ENCODE data around the gene TSC22D2. TPM values are rescaled to one million over a fixed set of nuclear protein-coding genes. Genes with fewer than 3 reads are reported as not detected.

TSC22D2 gene
- total RNA-seq, 1 donor, result 44.6 TPM

GRCh38 chr3:150399060-150399459 lies 9.0 kb upstream of the TSC22D2 start:
- Histone ChIP-seq H3K4me3 (ENCODE audit: low read length) (no peak overlapping the region), H3K27me3 (ENCODE audit: insufficient read depth, low read length) (no peaks in the 10 kb centered on the region), H3K9me3 (ENCODE audit: low read depth, low read length) (no peaks in the 10 kb centered on the region), H3K4me1 (ENCODE audit: insufficient read depth, low read length) (no peaks in the 10 kb centered on the region)

DNA sequence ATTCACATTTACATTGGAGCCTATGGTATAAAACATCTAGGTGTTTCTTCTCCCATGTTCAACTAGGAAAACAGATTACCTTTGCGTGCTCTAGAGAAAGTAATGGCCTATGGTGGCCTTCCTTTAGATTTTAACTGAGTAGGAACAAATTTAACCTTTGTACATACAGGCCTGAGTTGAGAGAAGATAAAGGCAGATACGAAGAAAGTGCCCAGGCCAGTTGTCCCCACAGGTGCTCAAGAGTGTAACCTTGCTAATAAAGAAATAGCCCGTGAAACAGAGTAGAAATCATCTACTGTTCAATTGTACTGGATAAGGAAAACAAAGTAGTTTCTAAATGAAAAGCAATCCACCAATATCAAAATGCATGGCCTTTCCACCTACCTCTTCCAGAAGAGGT lies 6.8 kb upstream of the TSC22D2 start:
- Histone ChIP-seq H3K4me1 (ENCODE audit: insufficient read depth, low read length) (no peaks in the 10 kb centered on the region), H3K9me3 (ENCODE audit: low read depth, low read length) (no peaks in the 10 kb centered on the region), H3K4me3 (ENCODE audit: low read length) (no peak overlapping the region), H3K27me3 (ENCODE audit: insufficient read depth, low read length) (no peaks in the 10 kb centered on the region)

DNA sequence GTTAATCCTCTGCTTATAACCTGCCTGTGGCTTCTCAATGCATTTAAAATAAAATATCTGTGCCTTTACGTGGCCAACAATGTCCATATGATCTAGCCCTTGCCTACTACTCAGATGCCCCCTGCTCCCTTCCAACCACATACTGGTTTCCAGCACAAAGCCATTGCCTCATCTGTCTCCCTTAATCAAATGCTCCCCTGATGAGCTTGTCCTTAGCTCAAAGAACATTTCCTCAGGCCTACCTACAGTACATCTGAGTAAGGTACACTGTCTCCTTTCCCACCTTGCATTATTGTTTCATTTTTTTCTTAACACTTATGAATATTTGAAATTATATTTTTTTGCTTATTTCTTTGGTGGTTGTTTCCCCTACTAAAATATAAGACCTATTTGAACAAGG lies 5.9 kb upstream of the TSC22D2 start:
- peaks cover 3% of the 10 kb centered on the region for H3K4me1 ChIP-seq (ENCODE audit: insufficient read depth, low read length)
- H3K9me3 ChIP-seq (ENCODE audit: low read depth, low read length), result no peaks in the 10 kb centered on the region
- no peaks in the 10 kb centered on the region for H3K27me3 ChIP-seq (ENCODE audit: insufficient read depth, low read length)

DNA sequence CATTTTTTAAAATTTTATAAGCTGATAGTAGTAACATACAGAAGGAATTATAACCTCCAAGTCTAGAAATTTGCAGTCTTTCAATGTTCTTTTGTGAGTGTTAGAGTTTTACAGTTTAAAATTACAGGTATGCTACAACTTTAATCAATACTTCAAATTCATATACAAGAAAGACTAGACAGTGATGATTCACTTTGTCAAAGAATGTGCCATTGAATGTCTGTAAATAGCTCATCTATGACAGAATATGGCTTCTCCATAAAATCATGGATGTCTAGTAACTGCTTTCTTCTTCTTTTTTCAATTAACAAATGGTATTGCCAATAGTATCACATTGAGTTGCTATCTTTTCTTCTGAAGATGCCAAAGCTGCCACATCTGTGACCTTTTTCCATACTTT lies 4.1 kb upstream of the TSC22D2 start:
- Histone ChIP-seq H3K27me3 (ENCODE audit: insufficient read depth, low read length) (no peaks in the 10 kb centered on the region), H3K9me3 (ENCODE audit: low read depth, low read length) (no peaks in the 10 kb centered on the region), H3K4me3 (ENCODE audit: low read length) (no peak overlapping the region), H3K4me1 (ENCODE audit: insufficient read depth, low read length) (peaks cover 7% of the 10 kb centered on the region)

More for the DNA sequence above, 5.9 kb upstream of the TSC22D2 start:
- no peak overlapping the region for H3K4me3 ChIP-seq (ENCODE audit: low read length)

DNA sequence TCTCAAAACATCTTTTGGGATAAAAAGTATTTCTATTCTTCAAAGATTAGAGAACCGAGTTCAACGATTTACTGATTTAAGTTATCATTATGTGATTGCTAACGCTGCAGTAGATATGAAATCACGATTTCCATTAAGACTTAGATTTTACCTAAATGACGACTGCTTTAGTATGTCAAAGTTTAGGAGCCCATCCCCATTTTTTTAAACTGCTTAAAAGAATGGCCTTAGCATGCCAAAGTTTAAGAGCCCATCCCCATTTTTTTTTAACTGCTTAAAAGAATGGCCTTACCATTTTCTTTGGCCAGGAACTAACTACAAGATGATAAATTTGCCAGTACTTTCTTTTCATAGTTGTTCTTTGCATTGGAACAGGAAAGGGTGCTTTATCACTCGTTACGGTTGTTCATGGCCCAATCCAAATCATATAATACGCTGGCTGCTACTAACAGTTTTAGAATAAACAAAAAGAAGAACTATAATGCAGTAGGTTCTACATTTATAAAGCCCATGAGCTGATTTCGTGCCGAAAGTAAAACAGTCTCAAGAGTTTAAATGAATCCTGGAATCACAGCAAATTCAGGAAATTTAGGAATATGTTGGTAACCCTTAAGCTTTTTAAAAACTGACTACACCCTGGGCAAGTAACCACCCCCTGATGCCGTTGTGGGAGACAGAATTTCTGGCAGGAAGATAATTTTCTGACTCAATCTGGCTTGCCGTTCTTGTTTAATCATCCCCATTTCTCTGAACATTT lies 869 bp upstream of the TSC22D2 start:
- peaks cover 18% of the 10 kb centered on the region for H3K4me1 ChIP-seq (ENCODE audit: insufficient read depth, low read length)
- H3K27me3 ChIP-seq (ENCODE audit: insufficient read depth, low read length), result no peaks in the 10 kb centered on the region
- no peaks in the 10 kb centered on the region for H3K9me3 ChIP-seq (ENCODE audit: low read depth, low read length)
- peak overlapping the region; percentile 58 for H3K4me3 ChIP-seq (ENCODE audit: low read length)

DNA sequence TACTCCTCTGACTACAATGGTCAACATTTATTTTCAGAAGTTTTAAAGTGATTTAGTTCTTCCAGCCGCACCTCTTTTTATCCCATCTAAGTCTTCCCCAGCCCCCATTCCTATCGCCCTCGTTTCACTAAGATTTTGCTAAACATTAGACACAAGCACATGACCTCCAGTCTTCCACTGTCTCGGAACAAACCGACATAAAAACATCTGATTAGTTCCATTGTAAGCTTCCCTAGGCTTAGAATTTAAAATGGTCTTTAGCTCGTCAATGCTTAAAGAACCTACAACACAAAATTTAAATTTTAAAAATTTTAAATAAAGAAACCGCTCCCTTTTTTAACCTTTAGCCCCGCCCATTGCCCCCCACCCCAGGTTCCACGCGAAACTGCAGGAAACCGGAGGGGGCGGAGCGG lies 284 bp upstream of the TSC22D2 start:
- no peaks in the 10 kb centered on the region for H3K27me3 ChIP-seq (ENCODE audit: insufficient read depth, low read length)
- no peaks in the 10 kb centered on the region for H3K9me3 ChIP-seq (ENCODE audit: low read depth, low read length)
- peak overlapping the region; percentile 58 for H3K4me3 ChIP-seq (ENCODE audit: low read length)
- peaks cover 22% of the 10 kb centered on the region for H3K4me1 ChIP-seq (ENCODE audit: insufficient read depth, low read length)

DNA sequence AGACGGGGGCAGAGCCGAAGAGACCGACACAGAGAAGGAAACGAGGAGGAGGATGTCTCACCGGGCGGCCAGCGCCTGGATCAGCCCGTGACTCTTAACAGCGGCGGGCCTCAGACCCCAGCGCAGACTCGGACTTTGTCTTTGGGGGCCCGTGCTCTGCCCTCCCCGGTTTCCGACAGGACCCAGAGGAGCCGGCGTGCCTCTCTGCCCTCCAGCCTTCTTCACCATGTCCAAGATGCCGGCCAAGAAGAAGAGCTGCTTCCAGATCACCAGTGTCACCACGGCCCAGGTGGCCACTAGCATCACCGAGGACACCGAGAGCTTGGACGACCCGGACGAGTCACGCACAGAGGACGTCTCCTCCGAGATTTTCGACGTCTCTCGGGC lies 1.0 kb downstream of the TSC22D2 start:
- peak overlapping the region; percentile 58 for H3K4me3 ChIP-seq (ENCODE audit: low read length)
- peaks cover 26% of the 10 kb centered on the region for H3K4me1 ChIP-seq (ENCODE audit: insufficient read depth, low read length)
- no peaks in the 10 kb centered on the region for H3K27me3 ChIP-seq (ENCODE audit: insufficient read depth, low read length)
- H3K9me3 ChIP-seq (ENCODE audit: low read depth, low read length), result no peaks in the 10 kb centered on the region

- H3K4me1 ChIP-seq (ENCODE audit: insufficient read depth, low read length), result peaks cover 26% of the 10 kb centered on the region
- H3K4me3 ChIP-seq (ENCODE audit: low read length), result peak overlapping the region; percentile 58
- H3K27me3 ChIP-seq (ENCODE audit: insufficient read depth, low read length), result no peaks in the 10 kb centered on the region
- H3K9me3 ChIP-seq (ENCODE audit: low read depth, low read length), result no peaks in the 10 kb centered on the region
Measured at GRCh38 chr3:150409512-150410310, 1.6 kb downstream of the TSC22D2 start.

DNA sequence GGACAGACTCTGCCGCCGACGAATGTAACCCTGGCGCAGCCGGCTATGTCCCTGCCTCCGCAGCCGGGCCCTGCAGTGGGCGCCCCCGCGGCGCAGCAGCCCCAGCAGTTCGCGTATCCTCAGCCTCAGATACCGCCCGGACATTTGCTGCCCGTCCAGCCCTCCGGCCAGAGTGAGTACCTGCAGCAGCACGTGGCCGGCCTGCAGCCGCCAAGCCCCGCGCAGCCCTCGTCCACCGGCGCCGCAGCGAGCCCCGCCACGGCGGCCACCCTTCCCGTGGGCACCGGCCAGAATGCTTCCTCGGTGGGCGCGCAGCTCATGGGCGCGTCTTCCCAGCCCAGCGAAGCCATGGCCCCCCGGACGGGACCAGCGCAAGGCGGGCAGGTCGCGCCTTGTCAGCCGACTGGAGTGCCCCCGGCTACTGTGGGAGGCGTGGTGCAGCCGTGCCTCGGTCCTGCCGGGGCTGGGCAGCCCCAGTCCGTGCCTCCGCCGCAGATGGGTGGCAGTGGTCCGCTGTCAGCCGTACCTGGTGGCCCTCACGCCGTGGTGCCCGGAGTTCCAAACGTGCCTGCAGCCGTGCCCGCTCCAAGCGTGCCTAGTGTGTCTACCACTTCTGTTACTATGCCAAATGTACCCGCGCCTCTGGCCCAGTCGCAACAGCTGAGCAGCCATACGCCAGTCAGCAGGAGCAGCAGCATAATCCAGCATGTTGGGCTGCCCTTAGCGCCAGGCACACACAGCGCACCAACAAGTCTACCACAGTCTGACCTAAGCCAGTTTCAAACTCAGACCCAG lies 2.4 kb downstream of the TSC22D2 start:
- Histone ChIP-seq H3K27me3 (ENCODE audit: insufficient read depth, low read length) (no peaks in the 10 kb centered on the region), H3K4me3 (ENCODE audit: low read length) (peak overlapping the region; percentile 58), H3K4me1 (ENCODE audit: insufficient read depth, low read length) (peaks cover 28% of the 10 kb centered on the region), H3K9me3 (ENCODE audit: low read depth, low read length) (no peaks in the 10 kb centered on the region)

- Histone ChIP-seq H3K4me3 (ENCODE audit: low read length) (peak overlapping the region; percentile 58), H3K9me3 (ENCODE audit: low read depth, low read length) (no peaks in the 10 kb centered on the region), H3K4me1 (ENCODE audit: insufficient read depth, low read length) (peaks cover 31% of the 10 kb centered on the region), H3K27me3 (ENCODE audit: insufficient read depth, low read length) (no peaks in the 10 kb centered on the region)
Measured at GRCh38 chr3:150411106-150411460, 3.0 kb downstream of the TSC22D2 start.

GRCh38 chr3:150411546-150411945 lies 3.4 kb downstream of the TSC22D2 start:
- peaks cover 31% of the 10 kb centered on the region for H3K4me1 ChIP-seq (ENCODE audit: insufficient read depth, low read length)
- H3K9me3 ChIP-seq (ENCODE audit: low read depth, low read length), result no peaks in the 10 kb centered on the region
- peak overlapping the region; percentile 58 for H3K4me3 ChIP-seq (ENCODE audit: low read length)

DNA sequence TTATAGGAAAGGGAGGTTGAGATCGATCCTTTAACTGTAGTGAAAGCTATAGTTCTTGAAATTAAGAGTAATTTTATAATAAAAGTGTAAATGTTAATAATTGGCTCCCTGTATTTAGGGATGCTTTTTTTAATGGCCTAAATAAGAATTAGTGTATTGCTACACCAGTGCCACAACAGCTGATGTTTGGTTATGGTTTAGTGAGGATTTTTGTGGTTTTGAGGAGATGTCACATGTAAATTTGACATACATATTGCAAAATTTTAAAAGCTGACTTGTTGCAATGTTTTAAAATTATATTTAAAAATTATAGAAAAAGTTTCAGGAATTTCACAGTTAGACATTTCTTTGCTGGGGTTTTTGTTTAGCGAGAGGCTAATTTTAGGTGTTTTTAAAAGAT lies 3.9 kb downstream of the TSC22D2 start:
- Histone ChIP-seq H3K4me3 (ENCODE audit: low read length) (no peak overlapping the region), H3K9me3 (ENCODE audit: low read depth, low read length) (no peaks in the 10 kb centered on the region), H3K27me3 (ENCODE audit: insufficient read depth, low read length) (no peaks in the 10 kb centered on the region), H3K4me1 (ENCODE audit: insufficient read depth, low read length) (peaks cover 31% of the 10 kb centered on the region)

More at GRCh38 chr3:150411546-150411945, 3.4 kb downstream of the TSC22D2 start:
- no peaks in the 10 kb centered on the region for H3K27me3 ChIP-seq (ENCODE audit: insufficient read depth, low read length)

GRCh38 chr3:150412561-150413231 lies 4.6 kb downstream of the TSC22D2 start:
- no peaks in the 10 kb centered on the region for H3K27me3 ChIP-seq (ENCODE audit: insufficient read depth, low read length)
- no peaks in the 10 kb centered on the region for H3K9me3 ChIP-seq (ENCODE audit: low read depth, low read length)
- H3K4me1 ChIP-seq (ENCODE audit: insufficient read depth, low read length), result peaks cover 24% of the 10 kb centered on the region
- peak overlapping the region; percentile 22 for H3K4me3 ChIP-seq (ENCODE audit: low read length)

GRCh38 chr3:150414258-150414657 lies 6.2 kb downstream of the TSC22D2 start:
- Histone ChIP-seq H3K9me3 (ENCODE audit: low read depth, low read length) (no peaks in the 10 kb centered on the region), H3K27me3 (ENCODE audit: insufficient read depth, low read length) (no peaks in the 10 kb centered on the region), H3K4me1 (ENCODE audit: insufficient read depth, low read length) (peaks cover 24% of the 10 kb centered on the region), H3K4me3 (ENCODE audit: low read length) (no peak overlapping the region)
